A172 (cell line): ENCODE measurements around the gene HSD17B12. TPM values are rescaled to one million over a fixed set of nuclear protein-coding genes. Genes with fewer than 3 reads are reported as not detected.

Experiments used
- DNase-seq: peaks from one replicate; pipeline ENCODE4 v3.0.0-alpha.2; 2015; ENCODE audit warnings: low spot score
- total RNA-seq: library from RNA; depleted of rRNA; stranded (reverse); fragments of >200 nt; shearing (Covaris generic); gene quantifications from 2 replicates; pipeline ENCODE4 v1.2.3, GENCODE V29; 2014

HSD17B12 gene
- total RNA-seq, 1 experiment from 2014 or later, result 98.1 TPM

- no peak for DNase-seq
Measured at GRCh38 chr11:43797866-43798265, 117.3 kb downstream of the HSD17B12 start.

DNA sequence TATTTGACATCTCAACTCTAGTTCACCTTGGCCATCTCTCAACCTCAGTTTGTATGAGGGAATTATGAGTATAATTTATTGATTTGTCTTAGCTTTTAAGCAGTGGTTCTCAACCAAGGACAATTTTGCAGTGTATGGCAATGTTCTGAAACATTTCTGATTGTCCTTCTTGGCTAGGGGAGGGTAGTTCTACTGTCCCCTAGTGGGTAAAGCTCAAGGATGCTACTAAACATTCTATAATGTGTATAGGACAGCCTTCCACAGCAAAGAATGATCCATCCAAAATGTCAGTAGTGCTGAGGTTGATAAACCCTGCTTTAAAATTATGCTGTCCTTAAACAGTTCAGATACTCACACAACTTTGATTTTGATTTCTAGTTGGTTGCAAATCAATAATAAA lies 122.0 kb downstream of the HSD17B12 start:
- DNase-seq, result no peak

DNA sequence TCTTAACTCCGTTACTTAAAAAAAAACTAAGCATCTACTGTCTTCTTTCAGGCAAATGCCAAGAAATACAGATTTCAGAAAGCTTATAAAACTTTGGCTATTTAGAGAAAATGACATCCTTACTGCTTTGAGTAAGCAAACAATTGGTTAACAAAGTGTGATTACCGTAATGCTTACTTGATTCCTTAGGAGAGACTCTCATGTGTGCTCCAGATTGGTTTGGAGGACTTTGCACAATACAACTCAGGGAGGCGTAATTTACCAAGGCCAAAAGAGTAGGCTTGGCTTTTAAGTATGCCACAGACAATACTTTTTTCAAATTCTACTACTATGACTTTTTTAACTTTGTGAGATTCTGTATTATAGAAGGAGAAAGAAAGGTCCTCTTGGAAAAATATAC lies 123.2 kb downstream of the HSD17B12 start:
- no peak for DNase-seq

GRCh38 chr11:43806976-43807375 lies 126.4 kb downstream of the HSD17B12 start:
- no peak for DNase-seq

DNA sequence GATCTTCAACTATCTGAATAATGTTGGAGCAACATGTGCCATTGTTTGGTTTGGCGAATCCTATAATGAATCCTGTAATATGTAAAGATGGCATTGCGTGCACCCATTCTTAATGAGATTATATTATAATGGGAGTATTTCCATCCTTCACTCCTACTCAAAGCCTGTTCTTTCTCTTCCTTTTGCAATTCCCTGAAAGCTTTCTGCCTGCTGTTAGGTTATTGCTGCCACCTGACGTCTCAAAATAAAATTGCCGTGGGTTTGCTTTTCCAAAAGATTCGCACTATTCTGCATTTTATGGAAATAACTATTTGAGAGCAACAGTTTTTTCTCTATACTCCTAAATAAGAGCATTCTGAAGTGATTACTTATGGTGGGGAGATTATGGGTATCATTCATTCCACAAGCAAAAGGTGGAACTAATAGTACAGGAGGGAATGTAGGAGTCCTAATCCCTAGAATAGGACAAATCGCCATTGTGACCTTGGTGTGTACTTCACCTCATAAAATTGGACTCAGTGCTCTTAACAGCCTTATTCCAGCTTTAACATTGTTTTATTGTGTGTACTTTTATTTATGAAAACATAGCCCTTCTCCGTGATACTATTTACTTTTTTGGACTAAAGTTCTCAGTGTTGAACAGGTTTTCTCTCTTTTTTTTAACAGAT lies 130.5 kb downstream of the HSD17B12 start:
- DNase-seq, result no peak

- no peak for DNase-seq
Measured at GRCh38 chr11:43812471-43812870, 131.9 kb downstream of the HSD17B12 start.

DNA sequence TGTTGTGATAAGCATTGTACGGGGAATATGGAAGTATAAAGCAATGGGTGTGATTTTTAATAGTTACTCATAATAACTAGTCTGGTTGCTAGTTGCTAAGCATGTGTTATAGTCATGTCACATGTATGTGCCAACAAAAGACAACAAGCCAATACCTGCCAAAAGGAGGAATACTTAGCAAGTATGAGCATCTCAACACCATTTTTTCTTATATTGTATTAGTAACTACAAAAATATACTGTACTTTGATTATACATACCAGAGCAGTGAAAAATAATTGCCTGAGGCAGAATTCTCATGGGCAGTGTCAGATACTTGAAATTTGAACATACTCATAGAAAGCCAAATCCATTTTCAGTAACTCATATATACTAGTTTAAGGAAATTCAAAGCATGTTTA lies 137.7 kb downstream of the HSD17B12 start:
- no peak for DNase-seq

DNA sequence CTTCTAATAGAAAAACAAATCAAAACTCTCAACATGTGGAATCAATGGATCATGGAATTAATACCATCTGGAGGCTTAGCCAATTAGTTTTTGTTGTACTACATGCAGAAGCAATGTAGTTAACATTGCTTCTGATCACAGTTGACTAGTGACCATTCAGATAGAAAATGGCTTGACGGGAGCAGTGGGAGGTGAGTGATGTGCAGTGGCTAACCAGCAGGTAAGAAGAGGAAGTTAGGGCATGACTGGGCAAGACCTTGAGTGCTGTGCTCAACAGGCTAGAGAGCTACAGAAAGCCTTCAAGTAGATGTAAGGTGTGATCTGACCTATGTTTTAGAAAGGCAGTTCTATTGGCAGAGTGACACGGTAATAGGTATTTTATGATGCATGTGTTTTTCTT lies 139.4 kb downstream of the HSD17B12 start:
- DNase-seq, result no peak

DNA sequence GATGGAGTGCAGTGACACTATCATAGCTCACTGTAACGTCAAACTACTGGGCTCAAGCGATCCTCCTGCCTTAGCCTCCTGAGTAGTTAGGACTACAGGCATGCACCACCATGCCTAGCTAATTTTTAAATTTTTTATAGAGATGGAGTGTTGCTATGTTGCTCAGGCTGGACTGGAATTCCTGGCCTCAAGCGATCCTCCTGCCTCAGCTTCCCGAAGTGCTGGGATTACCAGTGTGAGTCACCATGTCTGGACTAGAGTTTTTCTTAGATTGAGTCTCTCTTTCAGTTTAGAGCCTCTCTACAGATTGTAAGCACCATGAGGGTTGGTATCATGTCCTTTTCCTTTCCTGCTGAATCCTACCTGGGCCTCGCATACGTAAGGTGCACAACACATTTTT lies 142.8 kb downstream of the HSD17B12 start:
- DNase-seq, result no peak

GRCh38 chr11:43823851-43824250 lies 143.3 kb downstream of the HSD17B12 start:
- no peak for DNase-seq

- peak; percentile 42 for DNase-seq
Measured at GRCh38 chr11:43825217-43825816, 144.8 kb downstream of the HSD17B12 start.

DNA sequence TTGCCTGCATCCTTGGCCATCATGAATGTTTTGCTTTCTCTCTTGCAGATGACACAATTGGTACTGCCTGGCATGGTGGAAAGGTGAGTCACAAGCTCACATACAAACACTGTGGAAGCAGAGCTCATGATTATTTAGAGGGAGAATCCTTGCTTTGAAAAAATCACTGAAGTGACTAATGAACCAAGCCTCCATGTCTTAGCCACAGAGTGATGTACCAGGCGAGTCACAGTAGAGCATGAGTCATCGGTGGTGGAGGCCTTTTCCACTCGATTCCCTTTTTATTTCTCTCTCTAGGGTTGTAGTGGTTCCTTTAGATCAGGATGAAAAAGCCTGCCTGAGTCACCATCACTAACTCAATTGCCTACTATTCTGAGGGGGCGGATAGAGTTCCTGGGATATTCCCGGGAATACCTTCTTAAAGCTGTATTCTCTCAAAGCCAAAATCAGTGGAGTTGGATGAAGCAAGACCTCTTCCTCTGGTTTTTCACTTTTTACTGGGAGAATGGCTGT lies 150.4 kb downstream of the HSD17B12 start:
- DNase-seq, result peak; percentile 100

- peak; percentile 0 for DNase-seq
Measured at GRCh38 chr11:43832536-43832935, 152.0 kb downstream of the HSD17B12 start.

- no peak for DNase-seq
Measured at GRCh38 chr11:43833657-43834073, 153.1 kb downstream of the HSD17B12 start.

- no peak for DNase-seq
Measured at GRCh38 chr11:43834286-43834685, 153.7 kb downstream of the HSD17B12 start.

GRCh38 chr11:43835104-43835503 lies 154.6 kb downstream of the HSD17B12 start:
- no peak for DNase-seq

GRCh38 chr11:43837879-43838278 lies 157.3 kb downstream of the HSD17B12 start:
- no peak for DNase-seq

DNA sequence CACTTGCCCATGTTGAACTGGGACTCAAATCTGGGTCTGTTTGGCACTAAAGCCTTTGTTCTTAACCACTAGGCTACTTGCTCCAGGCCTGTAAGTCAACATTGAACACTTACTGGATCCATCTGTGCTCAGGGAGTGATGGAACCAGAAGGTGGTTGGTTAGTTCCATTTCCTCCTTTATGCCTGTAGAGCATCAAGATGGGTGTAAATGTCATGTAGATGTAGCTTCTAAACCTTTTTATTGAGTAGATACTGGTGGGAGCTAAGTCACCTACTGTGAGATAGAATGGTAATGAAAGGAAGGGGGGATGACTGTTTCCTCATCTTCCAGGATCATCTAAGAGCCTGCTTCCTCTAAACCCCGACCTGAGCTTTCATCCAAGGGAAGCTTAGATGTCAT lies 161.5 kb downstream of the HSD17B12 start:
- DNase-seq, result no peak

- no peak for DNase-seq
Measured at GRCh38 chr11:43845816-43846215, 165.3 kb downstream of the HSD17B12 start.

DNA sequence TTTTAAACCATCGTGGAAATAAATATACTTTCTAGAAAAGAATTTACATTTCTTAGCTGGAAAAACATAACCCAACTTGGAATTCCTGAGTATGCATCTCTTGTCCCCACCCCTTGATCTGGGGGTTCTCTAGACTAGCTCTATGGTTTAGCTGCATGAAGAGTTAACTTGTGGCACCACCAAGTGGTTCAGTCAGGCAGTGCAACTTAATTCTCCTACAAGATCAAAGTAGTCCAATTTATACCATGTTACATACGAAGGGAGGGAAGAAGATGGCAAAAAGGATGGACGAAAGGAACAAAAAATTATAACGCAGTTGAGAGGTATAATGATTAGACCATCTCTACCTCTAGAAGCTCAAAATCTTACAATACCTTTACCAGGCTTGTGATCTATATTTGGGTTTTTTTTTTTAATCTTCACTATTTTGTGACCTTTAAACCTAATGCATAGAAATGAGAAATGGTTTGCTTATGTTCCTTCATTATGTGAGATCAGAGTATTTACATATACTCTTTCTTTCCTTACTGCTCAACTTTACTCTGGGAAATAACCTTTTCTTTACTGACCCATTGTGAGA lies 171.6 kb downstream of the HSD17B12 start:
- peak; percentile 80 for DNase-seq

GRCh38 chr11:43853781-43854180 lies 173.2 kb downstream of the HSD17B12 start:
- DNase-seq, result no peak

DNA sequence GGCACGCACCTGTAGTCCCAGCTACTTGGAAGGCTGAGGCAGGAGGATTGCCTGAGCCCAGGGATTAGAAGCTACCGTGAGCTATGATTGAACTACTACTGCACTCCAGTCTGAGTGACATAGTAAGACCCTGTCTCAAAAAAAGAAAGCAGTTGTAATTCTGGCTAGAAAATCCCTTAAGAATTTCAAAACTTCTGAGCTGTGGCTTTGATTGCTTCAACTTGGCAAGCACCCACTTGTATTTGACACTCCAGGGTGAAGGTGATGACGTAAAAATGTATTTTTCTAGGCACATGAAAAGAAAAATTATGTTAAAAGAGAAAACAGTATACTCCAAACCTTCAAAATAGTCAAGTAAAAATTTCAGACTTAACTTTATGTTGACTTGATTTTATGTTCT lies 176.5 kb downstream of the HSD17B12 start:
- DNase-seq, result no peak

- DNase-seq, result no peak
Measured at GRCh38 chr11:43861141-43861540, 180.6 kb downstream of the HSD17B12 start.
